GM10266 (cell line): Measurements from ENCODE around the gene NOG.

Source experiments
- DNase-seq: peaks from one replicate; pipeline ENCODE4 v3.0.0; 2012; ENCODE audit errors: extremely low spot score
- CTCF ChIP-seq: IDR thresholded peaks from 2 replicates; pipeline ENCODE4 v1.5.1; 2012; ENCODE audit warnings: mild to moderate bottlenecking, low read depth; ENCODE audit not compliant: control insufficient read depth, insufficient read depth; ENCODE audit errors: missing control alignments

The NOG gene

DNA sequence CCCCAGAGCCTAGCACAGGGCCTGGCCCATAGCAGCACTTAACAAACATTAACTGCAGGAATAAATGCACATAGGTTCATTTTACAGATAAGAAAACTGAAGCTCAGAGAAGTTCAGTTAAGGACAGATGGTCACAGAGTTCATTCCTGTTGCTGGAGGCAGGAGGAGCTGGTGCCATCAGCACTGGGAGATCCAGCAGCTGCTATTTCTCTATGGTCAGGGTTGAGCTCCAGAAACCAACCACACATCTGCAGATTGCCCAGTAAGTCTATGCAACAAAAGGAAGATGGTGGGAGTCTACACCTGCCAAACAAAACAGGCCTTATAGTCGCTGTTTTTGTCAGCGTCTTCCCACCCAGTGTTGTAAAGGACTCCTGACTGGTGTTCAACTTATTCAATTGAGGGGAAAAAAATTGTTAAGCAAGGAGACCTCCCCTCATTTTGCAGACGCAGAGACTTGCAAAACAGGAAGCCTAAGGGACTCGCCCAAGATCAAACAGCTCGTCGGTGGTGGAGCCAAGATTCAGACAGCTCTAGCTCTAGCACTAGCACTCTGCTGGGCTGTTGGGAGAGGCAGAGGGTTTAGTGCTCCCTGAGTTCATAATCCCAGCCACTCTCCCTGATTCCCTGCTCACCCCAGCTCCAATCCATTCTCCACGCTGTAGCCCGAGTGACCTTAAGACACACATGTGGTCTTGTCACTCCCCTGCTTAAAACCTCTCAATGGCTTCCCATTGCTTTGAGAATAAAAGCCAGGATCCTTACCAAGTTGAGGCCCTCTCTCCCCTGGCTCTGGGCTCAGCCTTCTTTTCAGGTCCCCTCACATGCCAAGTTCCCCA, 9.0 kb downstream of the NOG start:
- no peak for DNase-seq
- TF ChIP-seq CTCF = no peak

DNA sequence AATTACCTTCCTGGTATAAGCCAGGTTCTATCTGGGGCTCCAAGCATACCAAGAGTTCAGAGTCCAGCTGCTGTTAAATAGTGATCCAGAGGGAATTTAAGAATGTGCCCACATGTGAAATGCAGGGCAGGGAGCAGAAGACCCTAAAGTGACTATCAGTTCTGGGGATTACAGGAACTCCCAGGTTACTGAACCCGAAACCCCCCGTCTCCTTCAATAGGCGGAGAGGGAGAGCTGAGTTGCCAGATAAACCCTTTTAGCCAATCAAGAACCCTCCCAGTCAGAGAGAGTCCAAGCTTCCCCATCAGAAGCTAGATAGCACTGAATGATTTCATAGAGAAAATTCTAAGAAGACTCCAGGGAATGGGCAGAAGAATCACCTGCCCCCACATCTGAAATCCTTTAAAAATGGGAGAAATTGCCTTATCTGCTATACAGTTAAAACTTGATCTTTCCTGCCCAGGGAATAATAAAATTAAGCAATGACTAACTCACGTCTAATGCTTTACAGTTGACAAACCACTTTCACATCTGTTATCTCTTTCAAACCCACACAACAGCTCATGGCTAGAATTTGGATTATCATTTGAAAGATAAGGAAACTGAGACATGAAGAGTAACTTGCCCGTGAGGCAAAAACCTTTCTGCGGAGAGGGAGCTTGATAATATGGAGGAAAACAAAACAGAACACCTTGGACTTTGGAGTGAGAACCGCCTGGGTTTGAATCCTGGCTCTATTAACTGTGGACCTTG, 10.2 kb downstream of the NOG start:
- no peak for DNase-seq

DNA sequence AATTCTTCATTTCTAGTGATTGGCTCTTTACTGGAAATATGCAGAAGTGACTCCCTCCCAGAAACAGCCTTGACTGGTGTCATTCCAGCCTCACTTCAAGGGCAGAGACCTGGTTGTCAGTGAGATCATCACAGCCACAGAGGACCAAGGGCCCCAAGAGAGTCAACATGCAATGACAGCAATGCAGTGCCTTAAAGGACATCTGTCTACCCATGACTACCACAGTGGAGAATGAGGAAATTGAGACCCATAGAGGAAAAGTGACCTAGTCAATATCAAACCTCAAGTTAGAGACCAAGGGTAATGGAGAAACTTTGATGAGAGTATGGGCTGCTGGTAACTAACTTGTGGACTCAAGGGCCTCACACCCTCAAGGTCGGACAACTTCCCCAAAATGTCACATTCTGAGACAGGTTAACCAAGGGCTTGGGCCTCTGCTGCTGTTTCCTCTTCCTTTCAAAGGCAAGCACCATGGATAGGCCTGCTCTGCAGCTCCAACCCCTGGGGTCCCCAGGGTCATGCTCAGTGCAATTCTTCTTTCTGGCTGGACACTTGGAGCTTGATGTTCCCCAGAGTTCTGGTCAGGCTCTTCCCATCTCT, 11.3 kb downstream of the NOG start:
- no peak for DNase-seq
- TF ChIP-seq CTCF = no peak

More for the DNA sequence above, 10.2 kb downstream of the NOG start:
- no peak for TF ChIP-seq CTCF

DNA sequence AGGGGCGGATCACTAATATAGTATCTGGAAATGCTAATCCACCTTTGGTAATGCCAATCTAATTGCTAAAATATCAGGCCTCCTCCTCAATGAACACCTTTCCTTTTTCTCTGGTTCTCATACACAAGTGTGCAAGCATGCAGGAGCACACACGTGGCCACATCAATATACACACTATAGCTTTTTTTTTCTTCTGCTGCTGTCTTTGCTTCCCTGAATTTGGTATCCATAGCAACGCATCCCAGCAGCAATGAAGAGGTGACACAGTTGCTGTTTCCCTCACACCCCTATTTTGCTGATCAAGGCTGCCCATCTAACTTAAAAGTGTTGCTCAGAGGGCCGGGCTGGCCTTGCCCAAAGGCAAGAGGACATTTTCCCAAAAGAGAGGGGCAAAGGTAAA, 15.4 kb downstream of the NOG start:
- TF ChIP-seq CTCF = no peak
- DNase-seq = no peak

GRCh38 chr17:56610321-56610720, 16.8 kb downstream of the NOG start:
- no peak for DNase-seq
- TF ChIP-seq CTCF = no peak

DNA sequence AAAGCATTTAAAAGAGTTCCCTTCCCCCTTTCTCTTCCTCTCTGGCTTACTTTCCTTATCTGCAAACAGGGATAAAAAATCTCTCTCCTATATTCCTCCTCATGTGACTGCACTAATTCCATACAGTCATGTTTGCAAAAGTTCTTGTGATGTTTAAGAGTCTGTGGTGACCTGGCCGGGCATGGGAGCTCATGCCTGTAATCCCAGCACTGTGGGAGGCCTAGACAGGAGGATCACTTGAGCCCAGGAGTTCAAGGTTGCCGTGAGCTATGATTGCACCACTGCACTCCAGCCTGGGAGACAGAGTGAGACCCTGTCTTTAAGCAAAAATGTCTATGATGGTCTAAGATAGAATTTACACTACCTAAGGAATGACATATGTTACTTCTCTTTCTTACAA, 19.6 kb downstream of the NOG start:
- no peak for TF ChIP-seq CTCF

More for the DNA sequence above, 19.6 kb downstream of the NOG start:
- DNase-seq = no peak
